ENCODE data around the gene RNF166.

- TF ChIP-seq CTCF (conservative IDR thresholded peaks at IDR 0.05 in 1 of 2, IDR thresholded peaks at IDR 0.05 in 1 of 2; ENCODE audit: low read depth in 1 of 2, low read length in 2 of 2) (no peak), EZH2 (IDR thresholded peaks at IDR 0.05; ENCODE audit: low read length, missing control alignments) (no peak)
Observed at GRCh38 chr16:88750854-88751253, 44.6 kb upstream of the RNF166 start.
